Stimulated activated CD4-positive, alpha-beta T cell treated with anti-CD3 and anti-CD28 coated beads, Interleukin-12 subunit alpha, Interleukin-12 subunit beta, amount 100 ng/mL, for 4 hours (primary cell): ENCODE results near the gene MAD2L1BP.

ENCODE experiments used
- DNase-seq: peaks from one replicate; pipeline ENCODE4 v3.0.0-alpha.2; 2020

Gene MAD2L1BP

GRCh38 chr6:43683708-43684455, 48.2 kb downstream of the MAD2L1BP start:
- DNase-seq: no peak

- DNase-seq: no peak
These were observed 51.4 kb downstream of the MAD2L1BP start for GRCh38 chr6:43687079-43687436.

GRCh38 chr6:43687437-43688347, 52.1 kb downstream of the MAD2L1BP start, which contains the start of gene MRPS18A:
MRPS18A (minus strand) TSS chr6:43687791; CDS start chr6:43687779, 12 bp downstream.
- peak; percentile 75 for DNase-seq

GRCh38 chr6:43689421-43689820, 53.8 kb downstream of the MAD2L1BP start:
- no peak for DNase-seq
